ENCODE data around the gene BACH2.

DNA sequence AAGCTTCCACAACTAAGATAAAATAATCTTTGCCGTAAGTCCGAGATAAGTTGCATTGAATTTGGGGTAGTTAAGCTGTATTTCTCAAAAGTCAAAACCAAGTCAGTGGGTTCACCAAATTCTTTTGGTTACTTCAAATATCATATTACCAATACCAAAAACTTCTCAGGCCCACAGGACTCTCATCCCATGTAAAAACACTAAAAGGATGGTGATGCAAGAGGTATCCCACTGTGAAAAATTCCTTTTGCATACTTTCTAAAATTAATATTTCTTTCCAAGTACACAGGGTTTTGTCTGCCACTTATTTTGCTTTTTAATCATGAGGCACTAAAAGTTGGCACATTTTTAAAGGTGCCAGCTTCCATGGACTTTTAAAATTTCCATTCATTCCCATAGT lies 251.1 kb downstream of the BACH2 start:
- TF ChIP-seq, protein P1, sequence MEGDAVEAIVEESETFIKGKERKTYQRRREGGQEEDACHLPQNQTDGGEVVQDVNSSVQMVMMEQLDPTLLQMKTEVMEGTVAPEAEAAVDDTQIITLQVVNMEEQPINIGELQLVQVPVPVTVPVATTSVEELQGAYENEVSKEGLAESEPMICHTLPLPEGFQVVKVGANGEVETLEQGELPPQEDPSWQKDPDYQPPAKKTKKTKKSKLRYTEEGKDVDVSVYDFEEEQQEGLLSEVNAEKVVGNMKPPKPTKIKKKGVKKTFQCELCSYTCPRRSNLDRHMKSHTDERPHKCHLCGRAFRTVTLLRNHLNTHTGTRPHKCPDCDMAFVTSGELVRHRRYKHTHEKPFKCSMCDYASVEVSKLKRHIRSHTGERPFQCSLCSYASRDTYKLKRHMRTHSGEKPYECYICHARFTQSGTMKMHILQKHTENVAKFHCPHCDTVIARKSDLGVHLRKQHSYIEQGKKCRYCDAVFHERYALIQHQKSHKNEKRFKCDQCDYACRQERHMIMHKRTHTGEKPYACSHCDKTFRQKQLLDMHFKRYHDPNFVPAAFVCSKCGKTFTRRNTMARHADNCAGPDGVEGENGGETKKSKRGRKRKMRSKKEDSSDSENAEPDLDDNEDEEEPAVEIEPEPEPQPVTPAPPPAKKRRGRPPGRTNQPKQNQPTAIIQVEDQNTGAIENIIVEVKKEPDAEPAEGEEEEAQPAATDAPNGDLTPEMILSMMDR (conservative IDR thresholded peaks at IDR 0.05): no peak
- TF ChIP-seq ZFX (IDR thresholded peaks at IDR 0.05): no peak

Data from C4-2B (cell line).